GM12865 (cell line): Measurements from ENCODE around the gene C11orf52.

Source experiments
- DNase-seq: peaks from one replicate; pipeline ENCODE4 v3.0.0; 2010; ENCODE audit warnings: low read depth
- H3K4me3 ChIP-seq: 2 replicates; pipeline ENCODE4 v1.5.1; 2011; ENCODE audit warnings: mild to moderate bottlenecking, low read depth, low read length, control low read depth
- TF ChIP-seq, protein P1 (sequence below): IDR thresholded peaks from 2 replicates; pipeline ENCODE4 v1.5.1; 2011; ENCODE audit warnings: low read length, control low read depth, low read depth, inconsistent platforms; ENCODE audit not compliant: insufficient read depth; ENCODE audit errors: missing control alignments

The C11orf52 gene

GRCh38 chr11:111957663-111958444 is 39.1 kb downstream of the C11orf52 start:
- TF ChIP-seq, protein P1, sequence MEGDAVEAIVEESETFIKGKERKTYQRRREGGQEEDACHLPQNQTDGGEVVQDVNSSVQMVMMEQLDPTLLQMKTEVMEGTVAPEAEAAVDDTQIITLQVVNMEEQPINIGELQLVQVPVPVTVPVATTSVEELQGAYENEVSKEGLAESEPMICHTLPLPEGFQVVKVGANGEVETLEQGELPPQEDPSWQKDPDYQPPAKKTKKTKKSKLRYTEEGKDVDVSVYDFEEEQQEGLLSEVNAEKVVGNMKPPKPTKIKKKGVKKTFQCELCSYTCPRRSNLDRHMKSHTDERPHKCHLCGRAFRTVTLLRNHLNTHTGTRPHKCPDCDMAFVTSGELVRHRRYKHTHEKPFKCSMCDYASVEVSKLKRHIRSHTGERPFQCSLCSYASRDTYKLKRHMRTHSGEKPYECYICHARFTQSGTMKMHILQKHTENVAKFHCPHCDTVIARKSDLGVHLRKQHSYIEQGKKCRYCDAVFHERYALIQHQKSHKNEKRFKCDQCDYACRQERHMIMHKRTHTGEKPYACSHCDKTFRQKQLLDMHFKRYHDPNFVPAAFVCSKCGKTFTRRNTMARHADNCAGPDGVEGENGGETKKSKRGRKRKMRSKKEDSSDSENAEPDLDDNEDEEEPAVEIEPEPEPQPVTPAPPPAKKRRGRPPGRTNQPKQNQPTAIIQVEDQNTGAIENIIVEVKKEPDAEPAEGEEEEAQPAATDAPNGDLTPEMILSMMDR = no peak
- DNase-seq = no peak
- H3K4me3 ChIP-seq = no peak overlapping the region

DNA sequence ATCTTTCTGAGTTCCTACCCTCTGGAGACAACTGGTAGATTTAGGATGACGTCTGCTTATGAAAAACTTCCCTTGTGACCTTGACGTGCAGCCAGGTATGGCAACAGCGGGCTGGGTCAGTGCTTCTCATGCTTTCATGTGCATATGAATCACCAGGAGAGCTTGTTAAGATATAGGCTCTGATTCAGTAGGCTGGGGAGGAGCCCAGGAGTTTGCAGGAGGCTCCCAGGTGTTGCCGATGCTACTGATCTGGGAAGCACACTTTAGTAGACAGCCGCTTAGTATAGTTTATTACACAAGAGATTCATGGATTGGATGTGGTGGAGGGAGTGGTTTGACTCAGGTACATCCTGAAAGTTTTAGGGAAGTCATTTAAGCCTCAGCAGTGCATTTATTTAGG is 42.2 kb downstream of the C11orf52 start:
- H3K4me3 ChIP-seq = no peak overlapping the region
- TF ChIP-seq, protein P1 = no peak
- DNase-seq = no peak

DNA sequence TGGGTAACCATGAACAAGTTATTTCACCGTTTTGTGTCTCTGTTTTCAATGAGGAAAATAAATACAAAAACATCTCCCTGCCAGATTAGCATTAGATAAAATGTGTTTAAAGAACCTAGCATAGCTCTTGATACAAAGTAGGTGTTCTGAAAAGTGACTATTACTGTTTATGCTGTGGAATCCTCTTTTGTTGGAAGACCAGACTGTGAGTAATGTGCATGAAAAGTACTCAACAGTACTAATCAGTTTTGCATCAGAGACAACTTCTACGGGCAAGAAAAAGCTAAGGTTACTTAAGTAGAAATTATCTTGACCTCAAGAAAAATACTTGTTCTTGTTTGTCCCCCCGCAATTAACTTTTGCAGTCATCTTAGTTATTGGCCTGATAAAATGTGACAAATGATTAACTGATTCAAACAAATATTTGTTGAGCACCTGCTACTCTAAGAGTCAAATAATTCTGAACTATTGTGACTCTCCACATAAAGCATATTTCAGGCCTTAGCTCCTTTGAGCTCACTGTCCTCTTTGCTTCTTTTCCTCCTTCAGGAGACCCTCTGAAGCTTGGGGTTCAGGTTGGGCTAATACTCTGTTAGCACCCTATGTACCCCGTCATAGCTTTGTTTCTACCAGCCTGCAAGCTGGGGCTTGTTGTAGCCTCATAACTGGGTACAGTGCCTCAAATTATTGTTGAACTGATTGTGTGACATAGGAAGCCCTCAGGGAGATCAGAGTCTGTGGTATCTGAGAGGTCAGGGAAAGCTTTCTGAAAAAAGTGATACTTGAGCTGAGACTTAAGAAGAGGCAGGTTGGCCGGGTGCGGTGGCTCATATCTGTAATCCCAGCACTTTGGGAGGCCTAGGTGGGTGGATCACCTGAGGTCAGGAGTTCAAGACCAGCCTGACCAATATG is 42.9 kb downstream of the C11orf52 start:
- no peak overlapping the region for H3K4me3 ChIP-seq
- no peak for DNase-seq
- TF ChIP-seq, protein P1 = no peak

DNA sequence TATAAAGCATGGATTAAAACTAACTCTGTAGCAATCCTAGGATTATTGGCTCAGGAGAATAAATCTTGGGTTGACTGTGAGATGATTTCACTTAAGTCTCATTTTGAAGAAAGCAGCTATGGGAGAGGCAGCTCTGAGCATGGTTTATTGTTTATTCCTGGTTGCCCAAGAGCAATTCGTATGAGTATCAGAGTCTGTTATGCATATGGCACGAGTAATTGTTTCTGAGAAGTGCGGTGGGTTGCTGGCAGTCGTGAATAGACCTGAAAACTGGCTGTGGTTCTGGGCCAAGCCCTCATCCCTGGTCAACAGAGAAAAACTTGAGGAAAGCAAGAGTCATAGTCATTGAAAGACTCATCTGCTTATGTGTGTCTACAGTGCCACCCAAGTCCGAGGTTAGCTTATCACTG is 45.2 kb downstream of the C11orf52 start:
- no peak for DNase-seq
- H3K4me3 ChIP-seq = no peak overlapping the region
- TF ChIP-seq, protein P1 = no peak

DNA sequence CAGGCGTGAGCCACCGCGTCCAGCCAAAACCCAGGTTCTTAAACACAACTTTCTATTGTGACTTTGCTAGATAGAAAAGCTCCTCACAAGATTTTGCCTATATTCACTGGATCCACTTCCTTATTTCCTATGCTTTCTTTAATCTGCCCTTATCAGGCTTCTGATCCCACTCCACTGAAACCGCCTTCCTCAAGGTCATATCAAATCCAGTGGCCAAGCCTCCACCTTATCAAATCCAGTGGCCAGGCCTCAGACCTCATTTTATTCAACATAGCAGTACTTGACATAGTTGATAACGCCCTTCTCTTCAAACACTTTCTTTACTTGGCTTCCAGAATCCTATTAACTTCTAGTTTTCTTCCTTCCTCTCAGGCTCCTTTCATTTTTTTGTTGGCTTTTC is 48.0 kb downstream of the C11orf52 start:
- H3K4me3 ChIP-seq = no peak overlapping the region
- TF ChIP-seq, protein P1 = no peak
- no peak for DNase-seq

DNA sequence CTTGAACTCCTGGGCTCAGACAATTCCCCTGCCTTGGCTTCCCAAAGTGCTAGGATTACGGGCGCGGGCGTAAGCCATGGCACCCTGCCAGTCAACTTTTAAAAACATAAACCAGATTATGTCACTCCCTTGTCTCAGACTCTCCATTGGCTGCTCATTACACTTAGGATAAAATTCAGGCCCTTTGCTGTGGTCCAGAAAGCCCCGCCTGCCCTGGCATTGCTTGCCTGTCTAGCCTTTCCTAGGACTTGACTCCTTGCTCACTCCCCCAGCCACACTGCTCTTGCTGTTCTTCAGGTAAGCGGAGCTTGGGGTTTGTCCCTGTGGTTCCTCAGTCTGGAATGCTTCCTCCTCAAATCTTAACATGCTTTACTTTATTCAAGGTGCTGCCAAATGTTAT is 48.9 kb downstream of the C11orf52 start:
- H3K4me3 ChIP-seq = no peak overlapping the region
- TF ChIP-seq, protein P1 = no peak
- DNase-seq = no peak
